Neural crest cell (in vitro differentiated cells): Measurements from ENCODE around the gene MLLT1. TPM values are rescaled to one million over a fixed set of nuclear protein-coding genes. Genes with fewer than 3 reads are reported as not detected.

Experiments
- DNase-seq: peaks from one replicate; pipeline ENCODE4 v3.0.0; 2021; ENCODE audit warnings: low read depth, mixed read lengths, low spot score
- H3K27ac Mint-ChIP-seq: one replicate; pipeline ENCODE4 v1.8.0; 2021; ENCODE audit warnings: mild to moderate bottlenecking, mixed read lengths; ENCODE audit not compliant: unreplicated experiment
- H3K27me3 Mint-ChIP-seq: 2 replicates; pipeline ENCODE4 v1.8.0; 2021; ENCODE audit warnings: low read depth, mild to moderate bottlenecking, mixed read lengths
- H3K36me3 Mint-ChIP-seq: 2 replicates; pipeline ENCODE4 v1.8.0; 2021; ENCODE audit warnings: low read depth, mild to moderate bottlenecking, mixed read lengths
- H3K4me1 Mint-ChIP-seq: 2 replicates; pipeline ENCODE4 v1.8.0; 2021; ENCODE audit warnings: mixed read lengths
- H3K4me3 Mint-ChIP-seq: one replicate; pipeline ENCODE4 v1.8.0; 2021; ENCODE audit warnings: mild to moderate bottlenecking, mixed read lengths
- H3K9me3 Mint-ChIP-seq: 2 replicates; pipeline ENCODE4 v1.8.0; 2021; ENCODE audit warnings: mixed read lengths
- total RNA-seq: library from RNA; stranded (reverse); gene quantifications from 2 replicates; pipeline ENCODE4 v1.2.1, GENCODE V29; 2021
- TF ChIP-seq, protein P1 (sequence below): fragments of 200-600 bp; sonication (generic); conservative IDR thresholded peaks from 2 replicates; pipeline ENCODE4 v1.5.0; 2021; ENCODE audit warnings: antibody characterized with exemption, mild to moderate bottlenecking

MLLT1 gene
- total RNA-seq, 1 donor from 2014 or later: 86.4 TPM

DNA sequence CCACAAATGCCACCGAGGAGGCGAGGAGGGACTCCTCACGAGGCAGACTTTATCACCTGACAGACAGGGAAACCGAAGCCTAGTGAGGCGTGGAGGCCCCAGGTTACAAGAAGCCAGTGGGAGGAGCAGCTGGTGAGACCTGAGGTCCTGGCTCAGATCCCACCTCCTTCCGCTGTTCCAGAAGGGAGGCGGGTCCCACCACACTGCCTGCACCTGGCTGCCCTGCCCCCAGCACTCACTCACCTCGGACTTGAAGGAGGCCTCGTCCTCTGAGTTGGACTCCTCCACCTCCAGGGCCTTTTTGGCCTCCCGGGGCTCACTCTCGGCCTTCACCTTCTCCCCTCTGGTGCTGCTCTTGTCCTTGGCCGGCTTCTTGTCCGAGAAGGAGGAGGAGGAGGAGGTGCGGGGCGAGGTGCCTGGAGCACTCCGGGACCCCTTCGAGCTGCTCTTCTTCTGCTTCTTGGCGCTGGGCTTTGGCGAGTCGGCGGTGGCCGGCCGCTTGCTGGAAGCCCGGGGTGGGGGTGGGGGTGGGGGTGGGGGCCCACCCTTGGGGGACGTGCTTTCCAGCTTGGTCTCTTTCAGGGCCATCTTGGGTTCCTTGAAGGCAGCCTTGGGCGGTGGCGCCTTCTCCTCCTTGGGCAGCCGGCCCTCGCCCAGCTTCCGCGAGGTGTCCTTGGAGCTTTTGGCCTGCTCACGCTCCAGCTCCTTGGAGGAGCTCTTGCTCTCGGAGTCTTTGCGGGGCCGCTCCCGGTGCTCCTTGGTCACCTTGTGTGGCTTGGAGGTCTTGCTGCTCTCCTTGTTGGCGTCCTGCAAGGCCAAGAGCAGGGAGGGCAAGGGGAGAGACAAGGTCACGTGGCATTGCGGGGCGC lies 57.7 kb downstream of the MLLT1 start:
- Mint-ChIP-seq H3K9me3 (no peaks in the 10 kb centered on the region), H3K27ac (no peak overlapping the region), H3K27me3 (no peaks in the 10 kb centered on the region), H3K36me3 (no peaks in the 10 kb centered on the region), H3K4me3 (no peak overlapping the region), H3K4me1 (peaks cover 9% of the 10 kb centered on the region)
- DNase-seq: no peak
- TF ChIP-seq, protein P1, sequence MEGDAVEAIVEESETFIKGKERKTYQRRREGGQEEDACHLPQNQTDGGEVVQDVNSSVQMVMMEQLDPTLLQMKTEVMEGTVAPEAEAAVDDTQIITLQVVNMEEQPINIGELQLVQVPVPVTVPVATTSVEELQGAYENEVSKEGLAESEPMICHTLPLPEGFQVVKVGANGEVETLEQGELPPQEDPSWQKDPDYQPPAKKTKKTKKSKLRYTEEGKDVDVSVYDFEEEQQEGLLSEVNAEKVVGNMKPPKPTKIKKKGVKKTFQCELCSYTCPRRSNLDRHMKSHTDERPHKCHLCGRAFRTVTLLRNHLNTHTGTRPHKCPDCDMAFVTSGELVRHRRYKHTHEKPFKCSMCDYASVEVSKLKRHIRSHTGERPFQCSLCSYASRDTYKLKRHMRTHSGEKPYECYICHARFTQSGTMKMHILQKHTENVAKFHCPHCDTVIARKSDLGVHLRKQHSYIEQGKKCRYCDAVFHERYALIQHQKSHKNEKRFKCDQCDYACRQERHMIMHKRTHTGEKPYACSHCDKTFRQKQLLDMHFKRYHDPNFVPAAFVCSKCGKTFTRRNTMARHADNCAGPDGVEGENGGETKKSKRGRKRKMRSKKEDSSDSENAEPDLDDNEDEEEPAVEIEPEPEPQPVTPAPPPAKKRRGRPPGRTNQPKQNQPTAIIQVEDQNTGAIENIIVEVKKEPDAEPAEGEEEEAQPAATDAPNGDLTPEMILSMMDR: no peak

DNA sequence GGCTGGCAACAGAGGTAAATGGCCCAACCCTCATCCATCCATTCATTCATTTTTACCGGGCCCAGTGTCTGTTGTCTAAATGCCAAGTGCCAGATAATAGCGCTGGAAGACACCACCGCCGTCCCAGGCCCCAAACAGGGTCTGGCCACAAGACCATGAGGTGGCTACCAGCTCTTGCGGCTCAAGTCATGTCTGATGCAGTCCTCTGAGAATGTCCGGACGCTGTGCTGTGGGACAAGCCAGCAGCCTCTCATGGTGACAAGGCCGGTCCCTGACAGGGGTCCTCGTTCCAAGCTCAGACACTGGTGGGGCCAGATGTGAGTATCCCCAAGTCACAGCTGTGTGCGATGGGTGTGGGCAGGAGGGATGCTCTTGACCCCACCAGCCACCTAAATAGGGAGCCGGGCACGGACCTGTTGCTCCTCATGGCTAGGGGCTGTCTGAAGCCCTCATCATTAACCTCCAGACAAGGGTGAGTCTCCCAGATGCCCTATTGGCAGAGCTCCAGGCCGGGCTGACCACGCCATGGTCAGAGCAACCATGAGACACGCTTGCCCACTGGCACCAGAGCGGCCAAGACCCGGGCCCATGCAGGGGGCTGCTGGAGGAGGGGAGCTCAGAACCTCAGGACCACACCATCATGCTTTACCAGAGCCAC lies 58.4 kb downstream of the MLLT1 start:
- Mint-ChIP-seq H3K27ac (no peak overlapping the region), H3K4me3 (no peak overlapping the region), H3K9me3 (no peaks in the 10 kb centered on the region), H3K27me3 (peaks cover 2% of the 10 kb centered on the region), H3K36me3 (no peaks in the 10 kb centered on the region), H3K4me1 (peaks cover 14% of the 10 kb centered on the region)
- TF ChIP-seq, protein P1: no peak
- DNase-seq: no peak

DNA sequence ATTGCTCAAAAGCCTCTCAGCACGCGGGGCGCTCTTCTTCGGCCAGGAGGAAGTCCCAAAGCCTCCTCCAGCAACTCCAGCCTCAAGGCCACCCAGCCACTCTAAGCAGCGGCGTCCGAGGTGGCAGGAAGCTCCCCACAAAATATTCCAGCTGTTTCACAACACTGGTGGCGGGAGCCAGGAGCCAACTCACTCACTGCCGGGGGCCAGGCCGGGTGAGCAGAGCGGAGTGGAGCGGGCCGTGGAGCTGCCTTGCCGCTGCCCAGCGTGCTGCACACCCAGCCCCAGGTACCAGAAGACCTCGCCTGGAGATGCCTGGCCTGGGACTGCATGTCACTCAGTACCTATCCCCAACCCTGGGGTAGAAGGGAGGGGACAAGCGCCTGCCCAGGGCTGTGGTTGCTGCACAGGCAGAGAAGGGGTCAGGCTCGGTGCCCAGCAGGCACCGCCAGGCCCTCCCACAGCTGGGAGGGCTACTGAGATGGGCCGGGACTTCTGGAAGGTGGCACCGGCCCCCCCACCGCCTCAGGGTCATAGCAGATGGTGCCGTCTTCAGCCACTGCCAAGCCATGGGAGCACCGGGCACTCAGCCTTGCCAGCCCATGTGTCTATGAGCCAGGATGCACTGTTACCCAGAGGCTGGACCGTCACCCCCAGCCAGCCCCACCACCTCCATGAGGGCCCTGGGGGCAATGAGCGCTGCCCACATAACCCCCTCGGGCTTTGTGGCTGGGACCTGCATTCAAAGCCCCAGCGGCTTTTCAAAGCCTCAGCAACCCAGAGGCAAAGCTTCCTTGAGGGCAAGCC lies 59.2 kb downstream of the MLLT1 start:
- DNase-seq: no peak
- TF ChIP-seq, protein P1: no peak
- H3K36me3 Mint-ChIP-seq: no peaks in the 10 kb centered on the region
- peaks cover 2% of the 10 kb centered on the region for H3K27me3 Mint-ChIP-seq
- H3K9me3 Mint-ChIP-seq: no peaks in the 10 kb centered on the region
- no peak overlapping the region for H3K4me3 Mint-ChIP-seq
- H3K27ac Mint-ChIP-seq: no peak overlapping the region
- peaks cover 14% of the 10 kb centered on the region for H3K4me1 Mint-ChIP-seq

DNA sequence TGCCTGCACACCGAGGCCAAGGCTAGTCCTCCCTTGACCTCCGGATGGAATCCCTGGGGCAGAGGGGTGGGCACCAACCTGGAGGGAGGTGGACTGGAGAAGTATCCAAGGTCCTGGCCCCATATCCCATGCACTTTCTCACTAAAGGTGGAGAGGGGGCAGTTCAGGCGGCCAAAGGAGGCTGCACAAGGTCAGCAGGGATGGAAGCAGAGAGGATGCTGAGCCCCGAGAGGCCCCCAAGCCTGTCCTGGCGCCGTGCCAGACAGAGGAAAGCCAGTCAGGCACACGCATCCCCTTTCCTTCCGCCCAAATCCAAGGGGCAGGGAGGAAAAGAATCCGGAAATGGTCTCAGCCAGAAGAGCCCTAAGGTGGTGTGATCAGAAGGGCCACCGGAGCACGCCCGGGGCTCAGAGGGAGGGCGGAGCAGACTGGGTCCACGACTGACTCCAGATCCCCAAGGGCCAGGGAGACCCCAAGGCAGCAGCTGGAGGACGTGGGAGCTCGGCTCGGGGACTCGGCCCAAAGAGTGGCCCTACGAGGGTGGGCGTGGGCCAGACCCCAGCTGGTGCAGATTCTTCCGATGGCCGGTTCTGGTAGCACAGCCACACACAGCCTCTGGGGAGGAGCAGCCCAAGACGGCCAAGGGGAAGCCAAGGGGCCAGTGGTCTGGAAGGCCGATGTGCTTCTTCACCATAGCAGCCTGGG lies 60.0 kb downstream of the MLLT1 start:
- Mint-ChIP-seq H3K4me1 (peaks cover 14% of the 10 kb centered on the region), H3K36me3 (no peaks in the 10 kb centered on the region), H3K27ac (no peak overlapping the region), H3K4me3 (no peak overlapping the region), H3K9me3 (no peaks in the 10 kb centered on the region), H3K27me3 (peaks cover 2% of the 10 kb centered on the region)
- TF ChIP-seq, protein P1: no peak
- no peak for DNase-seq

DNA sequence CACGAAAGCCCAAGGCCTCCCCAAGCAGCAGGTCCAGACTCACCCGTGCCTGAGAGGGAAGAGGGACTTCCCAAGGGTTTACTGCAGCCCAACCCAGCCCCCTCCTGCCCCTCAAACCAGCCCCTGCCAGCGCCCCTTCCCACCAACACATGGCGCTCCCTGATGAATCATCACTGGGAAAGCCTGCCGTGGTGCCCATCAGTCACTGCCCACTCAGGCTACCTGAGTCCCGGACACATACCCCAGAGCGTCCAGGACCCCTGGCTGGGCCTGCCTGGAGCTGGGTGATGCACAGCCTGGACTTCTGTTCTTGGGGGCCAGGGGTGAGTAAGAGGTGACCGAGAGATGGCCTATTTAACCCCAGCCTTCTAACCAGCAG lies 60.6 kb downstream of the MLLT1 start:
- Mint-ChIP-seq H3K27me3 (peaks cover 2% of the 10 kb centered on the region), H3K27ac (no peak overlapping the region), H3K4me1 (peaks cover 14% of the 10 kb centered on the region), H3K9me3 (no peaks in the 10 kb centered on the region), H3K4me3 (no peak overlapping the region), H3K36me3 (no peaks in the 10 kb centered on the region)
- TF ChIP-seq, protein P1: no peak
- no peak for DNase-seq
